Trophoblast cell (in vitro differentiated cells and primary cell): ENCODE data around the gene ITGAE.

Experiments
- DNase-seq, 2 donors: peaks; one replicate each; pipeline ENCODE4 v3.0.0-alpha.2; 2016
- H2AFZ ChIP-seq: 2 replicates; pipeline ENCODE4 v1.6.1; 2013; ENCODE audit warnings: low read length, moderate library complexity, mild to moderate bottlenecking; ENCODE audit not compliant: insufficient read depth, poor library complexity
- H2AK5ac ChIP-seq: 2 replicates; pipeline ENCODE4 v1.6.1; 2013; ENCODE audit warnings: mild to moderate bottlenecking, low read length
- H2BK120ac ChIP-seq: 2 replicates; pipeline ENCODE4 v1.6.1; 2013; ENCODE audit warnings: low read length, mild to moderate bottlenecking, moderate library complexity; ENCODE audit not compliant: insufficient read depth, poor library complexity
- H2BK12ac ChIP-seq: 2 replicates; pipeline ENCODE4 v1.6.1; 2013; ENCODE audit warnings: mild to moderate bottlenecking, low read length, moderate library complexity
- H2BK5ac ChIP-seq: 2 replicates; pipeline ENCODE4 v1.6.1; 2013; ENCODE audit warnings: low read length, low read depth, moderate library complexity, mild to moderate bottlenecking; ENCODE audit not compliant: poor library complexity
- H3K14ac ChIP-seq: 2 replicates; pipeline ENCODE4 v1.6.1; 2013; ENCODE audit warnings: mild to moderate bottlenecking, low read length
- H3K18ac ChIP-seq: 2 replicates; pipeline ENCODE4 v1.6.1; 2013; ENCODE audit warnings: mild to moderate bottlenecking, low read length
- H3K23ac ChIP-seq: 2 replicates; pipeline ENCODE4 v1.6.1; 2013; ENCODE audit warnings: low read length
- H3K27ac ChIP-seq: 2 replicates; pipeline ENCODE4 v1.5.1; 2013; ENCODE audit warnings: low read depth, mild to moderate bottlenecking, inconsistent platforms, low read length, moderate library complexity
- H3K27me3 ChIP-seq: 2 replicates; pipeline ENCODE4 v1.6.1; 2013; ENCODE audit warnings: inconsistent platforms, mild to moderate bottlenecking, low read length, moderate library complexity; ENCODE audit not compliant: insufficient read depth
- H3K36me3 ChIP-seq, 2 experiments: 1 replicate in 1 of 2; 2 replicates in 1 of 2; pipeline ENCODE4 v1.6.1; 2013; ENCODE audit warnings: low read length in 2 of 2, mild to moderate bottlenecking in 2 of 2, moderate library complexity in 1 of 2; ENCODE audit not compliant: insufficient read depth in 2 of 2, control insufficient read depth in 1 of 2
- H3K4ac ChIP-seq: 2 replicates; pipeline ENCODE4 v1.6.1; 2013; ENCODE audit warnings: low read depth, mild to moderate bottlenecking, low read length, moderate library complexity
- H3K4me1 ChIP-seq, 2 experiments: 1 replicate in 1 of 2; 2 replicates in 1 of 2; pipeline ENCODE4 v1.6.1; 2013; ENCODE audit warnings: low read length in 2 of 2, mild to moderate bottlenecking in 2 of 2, moderate library complexity in 1 of 2; ENCODE audit not compliant: insufficient read depth in 2 of 2, control insufficient read depth in 1 of 2
- H3K4me2 ChIP-seq: 2 replicates; pipeline ENCODE4 v1.6.1; 2013; ENCODE audit warnings: inconsistent platforms, mild to moderate bottlenecking, low read length, moderate library complexity
- H3K4me3 ChIP-seq: 2 replicates; pipeline ENCODE4 v1.5.1; 2013; ENCODE audit warnings: mild to moderate bottlenecking, low read depth, low read length, inconsistent platforms
- H3K79me1 ChIP-seq: one replicate; pipeline ENCODE4 v1.6.1; 2013; ENCODE audit warnings: low read length
- H3K79me2 ChIP-seq: 2 replicates; pipeline ENCODE4 v1.6.1; 2013; ENCODE audit warnings: low read length, mild to moderate bottlenecking; ENCODE audit not compliant: control insufficient read depth, insufficient read depth, poor library complexity
- H3K9ac ChIP-seq: 2 replicates; pipeline ENCODE4 v1.6.1; 2013; ENCODE audit warnings: mild to moderate bottlenecking, low read length
- H3K9me3 ChIP-seq: 2 replicates; pipeline ENCODE4 v1.6.1; 2013; ENCODE audit warnings: low read depth, mild to moderate bottlenecking, control low read depth, inconsistent platforms, low read length; ENCODE audit not compliant: insufficient read depth
- H4K12ac ChIP-seq: 2 replicates; pipeline ENCODE4 v1.6.1; 2013; ENCODE audit warnings: low read depth, mild to moderate bottlenecking, low read length, moderate library complexity
- H4K8ac ChIP-seq: 2 replicates; pipeline ENCODE4 v1.6.1; 2013; ENCODE audit warnings: low read depth, mild to moderate bottlenecking, low read length, moderate library complexity
- H4K91ac ChIP-seq: one replicate; pipeline ENCODE4 v1.6.1; 2013; ENCODE audit warnings: low read depth, mild to moderate bottlenecking, low read length, moderate library complexity
- WGBS: extraction: QIAGEN DNeasy Blood & Tissue Kit; methylation state at CpG from one replicate; pipeline ENCODE4 v1.1.7; 2013; ENCODE audit warnings: missing lambda C conversion rate; ENCODE audit not compliant: insufficient read length, insufficient coverage; ENCODE audit errors: extremely low coverage; 5-methylcytosine and 5-hydroxymethylcytosine counted together

The ITGAE gene

GRCh38 chr17:3815122-3815521 is 14.1 kb upstream of the ITGAE start:
- H3K4me2 ChIP-seq: no peak overlapping the region
- H2BK120ac ChIP-seq: no peak overlapping the region
- no peaks in the 10 kb centered on the region for H3K79me1 ChIP-seq
- no peak overlapping the region for H2BK5ac ChIP-seq
- no peaks in the 10 kb centered on the region for H3K79me2 ChIP-seq
- peaks cover 49 to 65% of the 10 kb centered on the region in 2 experiments for H3K36me3 ChIP-seq
- no peak overlapping the region for H2AK5ac ChIP-seq
- no peaks in the 10 kb centered on the region for H3K4me1 ChIP-seq
- no peak overlapping the region for H3K18ac ChIP-seq
- H4K12ac ChIP-seq: no peak overlapping the region
- H3K9ac ChIP-seq: no peak overlapping the region
- H3K27ac ChIP-seq: no peak overlapping the region
- H3K9me3 ChIP-seq: no peaks in the 10 kb centered on the region
- WGBS: no CpG with 5 or more reads among the region's 6 CpGs
- H3K4ac ChIP-seq: no peak overlapping the region
- no peak overlapping the region for H4K8ac ChIP-seq
- H2AFZ ChIP-seq: no peak overlapping the region
- H2BK12ac ChIP-seq: no peak overlapping the region
- H3K14ac ChIP-seq: no peak overlapping the region
- H3K23ac ChIP-seq: no peak overlapping the region
- no peak overlapping the region for H3K4me3 ChIP-seq
- no peak for DNase-seq
- H4K91ac ChIP-seq: no peak overlapping the region
- no peaks in the 10 kb centered on the region for H3K27me3 ChIP-seq

- H2BK5ac ChIP-seq: no peak overlapping the region
- no peak overlapping the region for H3K4ac ChIP-seq
- H3K9ac ChIP-seq: no peak overlapping the region
- H3K14ac ChIP-seq: no peak overlapping the region
- H2BK12ac ChIP-seq: no peak overlapping the region
- H2AFZ ChIP-seq: no peak overlapping the region
- H4K12ac ChIP-seq: no peak overlapping the region
- no peak overlapping the region for H3K23ac ChIP-seq
- no peak overlapping the region for H3K4me2 ChIP-seq
- WGBS: no CpG with 5 or more reads among the region's 13 CpGs
- no peaks in the 10 kb centered on the region for H3K9me3 ChIP-seq
- no peak overlapping the region for H4K8ac ChIP-seq
- H3K36me3 ChIP-seq: peaks cover 47 to 64% of the 10 kb centered on the region in 2 experiments
- H2AK5ac ChIP-seq: no peak overlapping the region
- no peak overlapping the region for H3K18ac ChIP-seq
- H4K91ac ChIP-seq: no peak overlapping the region
- no peak overlapping the region for H3K4me3 ChIP-seq
- H3K27ac ChIP-seq: no peak overlapping the region
- DNase-seq: no peak
- no peak overlapping the region for H2BK120ac ChIP-seq
- H3K4me1 ChIP-seq: no peaks in the 10 kb centered on the region
- H3K79me2 ChIP-seq: no peaks in the 10 kb centered on the region
- no peaks in the 10 kb centered on the region for H3K27me3 ChIP-seq
- H3K79me1 ChIP-seq: no peaks in the 10 kb centered on the region
Observed at GRCh38 chr17:3814361-3814760, 13.4 kb upstream of the ITGAE start.

- no CpG with 5 or more reads among the region's 15 CpGs for WGBS
- H3K4me2 ChIP-seq: no peak overlapping the region
- H3K9ac ChIP-seq: no peak overlapping the region
- H3K4me3 ChIP-seq: no peak overlapping the region
- H3K4ac ChIP-seq: no peak overlapping the region
- no peak overlapping the region for H3K14ac ChIP-seq
- H2BK12ac ChIP-seq: no peak overlapping the region
- H4K12ac ChIP-seq: no peak overlapping the region
- H3K27ac ChIP-seq: no peak overlapping the region
- H2AFZ ChIP-seq: no peak overlapping the region
- DNase-seq: no peak
- H2BK5ac ChIP-seq: no peak overlapping the region
- H3K79me1 ChIP-seq: no peaks in the 10 kb centered on the region
- no peaks in the 10 kb centered on the region for H3K4me1 ChIP-seq
- H3K36me3 ChIP-seq: peaks cover 43 to 62% of the 10 kb centered on the region in 2 experiments
- no peak overlapping the region for H3K23ac ChIP-seq
- no peaks in the 10 kb centered on the region for H3K9me3 ChIP-seq
- no peak overlapping the region for H3K18ac ChIP-seq
- H2AK5ac ChIP-seq: no peak overlapping the region
- H4K8ac ChIP-seq: no peak overlapping the region
- H3K27me3 ChIP-seq: no peaks in the 10 kb centered on the region
- H3K79me2 ChIP-seq: no peaks in the 10 kb centered on the region
- H4K91ac ChIP-seq: no peak overlapping the region
- no peak overlapping the region for H2BK120ac ChIP-seq
Observed at GRCh38 chr17:3813171-3813570, 12.2 kb upstream of the ITGAE start.

- Histone ChIP-seq H3K79me2 (no peaks in the 10 kb centered on the region), H3K27me3 (no peaks in the 10 kb centered on the region), H3K14ac (no peak overlapping the region), H4K91ac (no peak overlapping the region), H3K4ac (no peak overlapping the region), H3K36me3 (peaks cover 43 to 64% of the 10 kb centered on the region in 2 experiments), H3K4me3 (no peak overlapping the region), H4K12ac (no peak overlapping the region), H3K4me2 (no peak overlapping the region), H2BK120ac (no peak overlapping the region), H3K9me3 (no peaks in the 10 kb centered on the region), H3K18ac (no peak overlapping the region), H2BK12ac (no peak overlapping the region), H3K23ac (no peak overlapping the region), H3K9ac (no peak overlapping the region), H2AK5ac (no peak overlapping the region), H3K79me1 (no peaks in the 10 kb centered on the region), H3K27ac (no peak overlapping the region), H3K4me1 (no peaks in the 10 kb centered on the region), H4K8ac (no peak overlapping the region), H2BK5ac (no peak overlapping the region), H2AFZ (no peak overlapping the region)
- peak; percentile 89 to 90 for DNase-seq
- WGBS: no CpG with 5 or more reads among the region's 12 CpGs
Observed at GRCh38 chr17:3812771-3813170, 11.8 kb upstream of the ITGAE start.
